Ovary (tissue), 3 donors: ENCODE results near the gene SLC25A28.

Experiments
- CTCF ChIP-seq, 3 donors: fragments of 450-650 bp in 2 of 3; fragments of 200-600 bp in 1 of 3; IDR thresholded peaks; one replicate each; pipeline versions ENCODE4 v1.5.1 to v1.8.0; 2016 to 2022; ENCODE audit warnings: antibody characterized with exemption in 3 of 3, mild to moderate bottlenecking in 1 of 3
- POLR2A ChIP-seq: fragments of 450-650 bp; IDR thresholded peaks from one replicate; pipeline ENCODE4 v1.6.1; 2017; ENCODE audit warnings: antibody characterized with exemption, mild to moderate bottlenecking, moderate library complexity
- donor health status: DM: no; HTN: no; CAD: no.

GRCh38 chr10:99569253-99569939 is 50.8 kb downstream of the SLC25A28 start:
- TF ChIP-seq CTCF (IDR thresholded peaks at IDR 0.05) (no peak), POLR2A (no peak)
